HepG2 (cell line): Measurements from ENCODE around the gene ZNF629. TPM values are rescaled to one million over a fixed set of nuclear protein-coding genes. Genes with fewer than 3 reads are reported as not detected.

Source experiments
- CENPT ChIP-seq: sonication (generic); formaldehyde crosslinking; IDR thresholded peaks from 2 replicates; pipeline ENCODE4 v1.8.0; 2022; ENCODE audit warnings: low read depth, mild to moderate bottlenecking, moderate library complexity, missing genetic modification reagents
- ESRRA ChIP-seq: sonication (generic); formaldehyde crosslinking; IDR thresholded peaks from 2 replicates; pipeline ENCODE4 v1.5.1; 2020; ENCODE audit warnings: mild to moderate bottlenecking, low read depth, missing genetic modification reagents
- GABPB1 ChIP-seq: IDR thresholded peaks from 2 replicates; pipeline ENCODE4 v1.6.1; 2016; ENCODE audit warnings: mild to moderate bottlenecking, missing genetic modification reagents, moderate library complexity, missing compliant biosample characterization
- HOXA3 ChIP-seq: sonication (generic); formaldehyde crosslinking; IDR thresholded peaks from 2 replicates; pipeline ENCODE4 v1.5.0; 2020; ENCODE audit warnings: missing genetic modification reagents
- JUND ChIP-seq: sonication (generic); formaldehyde crosslinking; IDR thresholded peaks from 2 replicates; pipeline ENCODE4 v1.8.0; 2022; ENCODE audit warnings: mild to moderate bottlenecking, missing genetic modification reagents
- MED8 ChIP-seq: sonication (generic); formaldehyde crosslinking; IDR thresholded peaks from 2 replicates; pipeline ENCODE4 v1.8.1; 2023; ENCODE audit warnings: mild to moderate bottlenecking, missing genetic modification reagents; ENCODE audit not compliant: insufficient replicate concordance
- MEIS1 ChIP-seq: sonication (generic); formaldehyde crosslinking; IDR thresholded peaks from 2 replicates; pipeline ENCODE4 v1.9.0; 2021; ENCODE audit warnings: mild to moderate bottlenecking, missing genetic modification reagents, moderate library complexity, borderline replicate concordance
- NR1H2 ChIP-seq: sonication (generic); formaldehyde crosslinking; IDR thresholded peaks from 2 replicates; pipeline ENCODE4 v1.8.1; 2022; ENCODE audit warnings: low read depth, missing genetic modification reagents, borderline replicate concordance
- NR2C2 ChIP-seq: sonication (generic); formaldehyde crosslinking; IDR thresholded peaks from 2 replicates; pipeline ENCODE4 v1.4.0; 2020; ENCODE audit warnings: missing genetic modification reagents, mild to moderate bottlenecking, moderate library complexity, borderline replicate concordance
- PLRG1 ChIP-seq: fragments of 450-650 bp; conservative IDR thresholded peaks from 2 replicates; pipeline ENCODE4 v1.6.1; 2016
- RBM22 ChIP-seq: fragments of 200-400 bp; formaldehyde crosslinking; optimal IDR thresholded peaks from 2 replicates; pipeline ENCODE3; 2017; ENCODE audit warnings: mild to moderate bottlenecking, low read length, moderate library complexity
- U2AF2 ChIP-seq: fragments of 200-400 bp; formaldehyde crosslinking; IDR thresholded peaks from 2 replicates; pipeline ENCODE4 v1.6.1; 2017; ENCODE audit warnings: low read depth, mild to moderate bottlenecking, low read length
- ZFY ChIP-seq: sonication (generic); formaldehyde crosslinking; IDR thresholded peaks from 2 replicates; pipeline ENCODE4 v1.4.0; 2020; ENCODE audit warnings: missing genetic modification reagents
- ZKSCAN8 ChIP-seq: IDR thresholded peaks from 2 replicates; pipeline ENCODE4 v1.6.1; 2016; ENCODE audit warnings: borderline replicate concordance, missing genetic modification reagents, missing compliant biosample characterization
- ZNF180 ChIP-seq: sonication (generic); formaldehyde crosslinking; IDR thresholded peaks from 2 replicates; pipeline ENCODE4 v1.4.0; 2020; ENCODE audit warnings: low read depth, missing genetic modification reagents, borderline replicate concordance
- ZNF232 ChIP-seq: sonication (generic); formaldehyde crosslinking; IDR thresholded peaks from 2 replicates; pipeline ENCODE4 v1.4.0; 2020; ENCODE audit warnings: missing genetic modification reagents, borderline replicate concordance
- ZNF607 ChIP-seq: sonication (generic); formaldehyde crosslinking; IDR thresholded peaks from 2 replicates; pipeline ENCODE4 v1.5.1; 2020; ENCODE audit warnings: missing genetic modification reagents, mild to moderate bottlenecking, borderline replicate concordance
- polyA plus RNA-seq, 8 experiments: library from polyadenylated mRNA; depleted of rRNA in 3 of 8; stranded (reverse) in 7 of 8; unstranded in 1 of 8; fragments of >200 nt; fragmentation: Illumina TruSeq in 4 of 8; extraction: Trizol in 4 of 8; gene quantifications; 2 replicates each; pipeline versions ENCODE4 v1.2.1 to v1.2.3, GENCODE V29; 2011 to 2016; ENCODE audit warnings: low read depth in 4 of 8, missing spikeins in 1 of 8, mixed read lengths in 1 of 8; ENCODE audit not compliant: insufficient read depth in 1 of 8
- total RNA-seq, 5 experiments: library from RNA; depleted of rRNA; stranded (reverse); fragments of >200 nt; fragmentation: Illumina TruSeq; extraction: Trizol; gene quantifications; 2 replicates each; pipeline ENCODE4 v1.2.3, GENCODE V29; 2016; ENCODE audit warnings: low read depth in 1 of 5
- TF ChIP-seq, protein P1 (sequence below): sonication (generic); formaldehyde crosslinking; IDR thresholded peaks from 2 replicates; pipeline ENCODE4 v1.8.0; 2022; ENCODE audit warnings: mild to moderate bottlenecking, missing genetic modification reagents, moderate library complexity
- TF ChIP-seq, protein P2 (sequence below): sonication (generic); formaldehyde crosslinking; IDR thresholded peaks from 2 replicates; pipeline ENCODE4 v1.4.0; 2020; ENCODE audit warnings: missing genetic modification reagents
- TF ChIP-seq, protein P3 (sequence below): sonication (generic); formaldehyde crosslinking; IDR thresholded peaks from 2 replicates; pipeline ENCODE4 v1.8.1; 2023; ENCODE audit warnings: mild to moderate bottlenecking, moderate library complexity, missing genetic modification reagents
- TF ChIP-seq, protein P4 (sequence below), 2 experiments: sonication (generic) in 1 of 2; formaldehyde crosslinking in 1 of 2; IDR thresholded peaks; 2 replicates each; pipeline versions ENCODE4 v1.5.1 to v1.6.1; 2011 to 2020; ENCODE audit warnings: borderline replicate concordance in 1 of 2, low read depth in 1 of 2, low read length in 1 of 2, mild to moderate bottlenecking in 1 of 2, missing genetic modification reagents in 1 of 2, moderate library complexity in 1 of 2
- TF ChIP-seq, protein P5 (sequence below): sonication (generic); formaldehyde crosslinking; IDR thresholded peaks from 2 replicates; pipeline ENCODE4 v1.8.0; 2022; ENCODE audit warnings: missing genetic modification reagents, low read depth, mild to moderate bottlenecking, borderline replicate concordance

Gene ZNF629
- total and polyA plus RNA-seq, 2 of the 13 experiments (the other 11 are each of a cell fraction or from before 2014, with no cell fraction given), result 6.1 to 16.5 TPM

DNA sequence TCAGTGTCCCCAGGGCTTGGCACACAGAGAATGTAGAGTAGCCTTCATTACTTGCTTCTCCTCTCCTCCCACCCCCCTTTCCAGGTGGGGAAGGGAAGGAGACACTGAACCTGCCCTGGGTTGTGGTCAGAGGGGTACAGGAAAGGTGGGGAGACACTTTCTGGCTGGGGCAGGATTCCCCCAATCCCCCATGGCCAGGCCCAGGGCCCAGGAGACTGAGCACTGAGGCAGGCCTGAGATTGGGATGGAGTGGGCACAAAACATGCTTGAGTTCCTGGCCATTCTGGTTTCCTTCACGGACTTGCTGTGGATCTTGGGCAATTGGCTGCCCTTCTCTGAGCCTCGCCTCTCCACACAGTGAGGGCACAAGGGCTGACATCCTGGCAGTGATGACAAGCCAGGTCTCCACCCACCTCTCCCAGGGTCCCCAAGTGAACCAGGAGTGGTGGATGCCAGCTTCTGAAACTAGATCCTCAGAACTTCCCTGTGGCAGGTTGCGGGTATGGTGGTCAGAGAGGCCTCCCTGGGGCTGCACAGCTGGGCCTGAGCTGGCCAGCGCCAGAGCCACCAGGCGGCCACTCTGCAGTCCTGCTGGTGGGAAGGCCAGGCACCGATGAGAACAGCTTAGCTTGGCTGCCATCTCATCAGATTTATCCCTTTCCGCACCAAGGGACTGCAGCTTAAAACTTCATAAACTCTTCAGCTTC, 9.3 kb downstream of the ZNF629 start (continued):
- TF ChIP-seq CENPT (CRISPR knock-in tag) (peak; percentile 44; the same call in 1 of the 2 replicates), NR2C2 (CRISPR knock-in tag) (no peak), HOXA3 (peak; percentile 54; the same call in 1 of the 2 replicates), ZNF180 (CRISPR knock-in tag) (peak; percentile 30; the same call in 1 of the 2 replicates), PLRG1 (no peak), GABPB1 (peak; percentile 37; the same call in 1 of the 2 replicates), ZNF232 (CRISPR knock-in tag) (peak; percentile 44; the same call in 1 of the 2 replicates), ZNF607 (CRISPR knock-in tag) (0 out of 2 replicates have a peak, but pooled peaks have one; percentile 38), MED8 (CRISPR knock-in tag) (peak; percentile 30), RBM22 (peak; percentile 66), NR1H2 (CRISPR knock-in tag) (no peak), U2AF2 (no peak), ZFY (CRISPR knock-in tag) (peak; percentile 47; the same call in 1 of the 2 replicates), ESRRA (no peak; the same call in 1 of the 2 replicates), JUND (CRISPR knock-in tag) (0 out of 2 replicates have a peak, but pooled peaks have one; percentile 33), MEIS1 (0 out of 2 replicates have a peak, but pooled peaks have one; percentile 6), ZKSCAN8 (no peak)
- TF ChIP-seq, protein P1, sequence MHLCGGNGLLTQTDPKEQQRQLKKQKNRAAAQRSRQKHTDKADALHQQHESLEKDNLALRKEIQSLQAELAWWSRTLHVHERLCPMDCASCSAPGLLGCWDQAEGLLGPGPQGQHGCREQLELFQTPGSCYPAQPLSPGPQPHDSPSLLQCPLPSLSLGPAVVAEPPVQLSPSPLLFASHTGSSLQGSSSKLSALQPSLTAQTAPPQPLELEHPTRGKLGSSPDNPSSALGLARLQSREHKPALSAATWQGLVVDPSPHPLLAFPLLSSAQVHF (CRISPR knock-in tag), result no peak
- TF ChIP-seq, protein P2, sequence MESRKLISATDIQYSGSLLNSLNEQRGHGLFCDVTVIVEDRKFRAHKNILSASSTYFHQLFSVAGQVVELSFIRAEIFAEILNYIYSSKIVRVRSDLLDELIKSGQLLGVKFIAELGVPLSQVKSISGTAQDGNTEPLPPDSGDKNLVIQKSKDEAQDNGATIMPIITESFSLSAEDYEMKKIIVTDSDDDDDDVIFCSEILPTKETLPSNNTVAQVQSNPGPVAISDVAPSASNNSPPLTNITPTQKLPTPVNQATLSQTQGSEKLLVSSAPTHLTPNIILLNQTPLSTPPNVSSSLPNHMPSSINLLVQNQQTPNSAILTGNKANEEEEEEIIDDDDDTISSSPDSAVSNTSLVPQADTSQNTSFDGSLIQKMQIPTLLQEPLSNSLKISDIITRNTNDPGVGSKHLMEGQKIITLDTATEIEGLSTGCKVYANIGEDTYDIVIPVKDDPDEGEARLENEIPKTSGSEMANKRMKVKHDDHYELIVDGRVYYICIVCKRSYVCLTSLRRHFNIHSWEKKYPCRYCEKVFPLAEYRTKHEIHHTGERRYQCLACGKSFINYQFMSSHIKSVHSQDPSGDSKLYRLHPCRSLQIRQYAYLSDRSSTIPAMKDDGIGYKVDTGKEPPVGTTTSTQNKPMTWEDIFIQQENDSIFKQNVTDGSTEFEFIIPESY (CRISPR knock-in tag), result peak; percentile 69; the same call in 1 of the 2 replicates
- TF ChIP-seq, protein P3, sequence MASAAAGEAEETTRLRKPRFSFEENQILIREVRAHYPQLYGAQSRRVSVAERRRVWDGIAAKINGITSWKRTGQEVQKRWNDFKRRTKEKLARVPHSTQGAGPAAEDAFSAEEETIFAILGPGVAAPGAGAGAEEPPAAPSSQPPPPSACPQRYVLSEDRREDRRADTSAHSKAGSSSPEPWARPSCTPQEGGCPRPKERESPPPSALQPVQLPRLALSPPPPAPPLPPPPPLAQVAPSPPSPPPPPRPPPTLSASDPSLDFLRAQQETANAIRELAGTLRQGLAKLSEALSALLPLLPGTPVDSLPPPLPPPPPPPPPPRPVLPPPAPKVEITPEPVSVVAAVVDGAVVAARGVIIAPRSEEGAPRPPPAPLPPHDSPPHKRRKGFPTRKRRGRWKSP, result peak; percentile 66; the same call in 1 of the 2 replicates
- TF ChIP-seq, protein P4, sequence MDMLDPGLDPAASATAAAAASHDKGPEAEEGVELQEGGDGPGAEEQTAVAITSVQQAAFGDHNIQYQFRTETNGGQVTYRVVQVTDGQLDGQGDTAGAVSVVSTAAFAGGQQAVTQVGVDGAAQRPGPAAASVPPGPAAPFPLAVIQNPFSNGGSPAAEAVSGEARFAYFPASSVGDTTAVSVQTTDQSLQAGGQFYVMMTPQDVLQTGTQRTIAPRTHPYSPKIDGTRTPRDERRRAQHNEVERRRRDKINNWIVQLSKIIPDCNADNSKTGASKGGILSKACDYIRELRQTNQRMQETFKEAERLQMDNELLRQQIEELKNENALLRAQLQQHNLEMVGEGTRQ (IDR thresholded peaks at IDR 0.05; ENCODE audit: low read depth, low read length), result no peak
- TF ChIP-seq, protein P4 (CRISPR knock-in tag; IDR thresholded peaks at IDR 0.05; ENCODE audit: borderline replicate concordance), result no peak
- TF ChIP-seq, protein P5, sequence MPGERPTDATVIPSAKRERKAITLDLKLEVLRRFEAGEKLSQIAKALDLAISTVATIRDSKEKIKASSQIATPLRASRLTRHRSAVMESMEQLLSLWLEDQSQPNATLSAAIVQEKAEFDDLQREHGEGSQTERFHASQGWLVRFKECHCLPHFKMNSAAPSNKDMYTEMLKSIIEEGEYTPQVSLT, result no peak
